Activated T-cell treated with anti-CD3 and anti-CD28 coated beads, Interleukin-2, amount 50 U/mL, for 72 hours (primary cell): ENCODE measurements around the gene ABTB1. TPM values are rescaled to one million over a fixed set of nuclear protein-coding genes. Genes with fewer than 3 reads are reported as not detected.

Source experiments
- ATAC-seq, 2 donors: fragments of 150-1000 bp; cut with Tn5 transposase; replicated peaks in 1 of 2; 2 replicates each; pipeline ENCODE4 v1.10.0; 2021; ENCODE audit warnings: moderate library complexity in 2 of 2, mild to moderate bottlenecking in 1 of 2
- DNase-seq, 2 donors: peaks; one replicate each; pipeline ENCODE4 v3.0.0; 2021 to 2022; ENCODE audit warnings: mixed read lengths in 1 of 2
- H3K27ac Mint-ChIP-seq: one replicate; pipeline ENCODE4 v1.8.0; 2022; ENCODE audit warnings: mild to moderate bottlenecking, moderate library complexity, mixed read lengths
- H3K27me3 Mint-ChIP-seq: one replicate; pipeline ENCODE4 v1.8.0; 2022; ENCODE audit warnings: low read depth, mixed read lengths
- H3K36me3 Mint-ChIP-seq, 2 donors: one replicate each; pipeline ENCODE4 v1.8.0; 2022; ENCODE audit warnings: mixed read lengths in 2 of 2, mild to moderate bottlenecking in 1 of 2; ENCODE audit not compliant: insufficient read depth in 2 of 2
- H3K4me1 Mint-ChIP-seq: one replicate; pipeline ENCODE4 v1.8.0; 2022; ENCODE audit warnings: low read depth, mixed read lengths
- H3K4me3 Mint-ChIP-seq, 2 donors: one replicate each; pipeline ENCODE4 v1.8.0; 2022; ENCODE audit warnings: mild to moderate bottlenecking in 2 of 2, mixed read lengths in 2 of 2, moderate library complexity in 2 of 2
- H3K9me3 Mint-ChIP-seq, 2 donors: one replicate each; pipeline ENCODE4 v1.8.0; 2022; ENCODE audit warnings: mixed read lengths in 2 of 2
- total RNA-seq, 2 donors: library from RNA; stranded (reverse); gene quantifications; one replicate each; pipeline ENCODE4 v1.2.3, GENCODE V29; 2022

ABTB1 gene
- total RNA-seq, 2 donors from 2014 or later: 24.1 to 27.0 TPM

- no peak overlapping the region for H3K4me3 Mint-ChIP-seq
- H3K9me3 Mint-ChIP-seq: no peaks in the 10 kb centered on the region
- H3K36me3 Mint-ChIP-seq: no peaks in the 10 kb centered on the region
- DNase-seq (no peak), ATAC-seq (no peak)
- H3K27me3 Mint-ChIP-seq: no peaks in the 10 kb centered on the region
- no peaks in the 10 kb centered on the region for H3K4me1 Mint-ChIP-seq
- H3K27ac Mint-ChIP-seq: no peak overlapping the region
These were observed 17.1 kb upstream of the ABTB1 start for GRCh38 chr3:127655641-127656040.

DNA sequence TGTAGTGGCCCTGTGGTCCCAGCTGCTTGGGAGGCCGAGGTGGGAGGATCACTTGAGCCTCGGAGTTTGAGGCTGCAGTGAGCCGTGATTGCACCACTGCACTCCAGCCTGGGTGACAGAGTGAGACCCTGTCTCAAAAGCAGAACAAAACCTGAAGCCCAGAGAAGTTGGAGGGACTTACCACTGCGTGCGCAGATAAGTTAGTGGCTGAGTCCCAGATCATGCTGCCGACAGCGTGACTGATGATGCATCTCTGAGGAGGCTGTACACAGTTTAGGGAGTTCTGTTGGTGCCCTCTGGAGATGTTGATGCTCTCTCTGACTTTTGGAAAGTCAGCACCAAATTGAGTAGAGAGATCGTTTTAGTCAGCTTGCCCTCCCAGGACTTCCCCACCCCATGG is 15.8 kb upstream of the ABTB1 start:
- Mint-ChIP-seq H3K4me3 (no peak overlapping the region), H3K36me3 (no peaks in the 10 kb centered on the region), H3K9me3 (no peaks in the 10 kb centered on the region), H3K4me1 (no peaks in the 10 kb centered on the region), H3K27ac (no peak overlapping the region), H3K27me3 (no peaks in the 10 kb centered on the region)
- DNase-seq: no peak
- no peak for ATAC-seq

- H3K4me1 Mint-ChIP-seq: no peaks in the 10 kb centered on the region
These were observed 14.5 kb upstream of the ABTB1 start for GRCh38 chr3:127658234-127658633.

DNA sequence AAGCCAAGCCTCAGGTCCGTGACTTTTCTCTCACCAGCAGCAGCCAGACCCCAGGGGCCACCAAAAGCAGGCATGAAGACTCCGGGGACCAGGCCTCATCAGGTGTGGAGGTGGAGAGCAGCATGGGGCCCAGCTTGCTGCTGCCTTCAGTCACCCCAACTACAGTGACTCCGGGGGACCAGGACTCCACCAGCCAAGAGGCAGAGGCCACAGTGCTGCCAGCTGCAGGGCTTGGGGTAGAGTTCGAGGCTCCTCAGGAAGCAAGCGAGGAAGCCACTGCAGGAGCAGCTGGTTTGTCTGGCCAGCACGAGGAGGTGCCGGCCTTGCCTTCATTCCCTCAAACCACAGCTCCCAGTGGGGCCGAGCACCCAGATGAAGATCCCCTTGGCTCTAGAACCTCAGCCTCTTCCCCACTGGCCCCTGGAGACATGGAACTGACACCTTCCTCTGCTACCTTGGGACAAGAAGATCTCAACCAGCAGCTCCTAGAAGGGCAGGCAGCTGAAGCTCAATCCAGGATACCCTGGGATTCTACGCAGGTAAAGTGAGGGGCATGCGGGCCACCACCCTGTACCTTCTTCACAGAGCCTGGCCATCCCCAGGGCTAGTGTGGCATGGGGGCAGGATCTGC is 12.0 kb upstream of the ABTB1 start:
- H3K9me3 Mint-ChIP-seq: no peaks in the 10 kb centered on the region
- H3K4me1 Mint-ChIP-seq: no peaks in the 10 kb centered on the region
- H3K36me3 Mint-ChIP-seq: no peaks in the 10 kb centered on the region
- DNase-seq: no peak
- ATAC-seq: no peak
- H3K27me3 Mint-ChIP-seq: no peaks in the 10 kb centered on the region
- no peak overlapping the region for H3K27ac Mint-ChIP-seq
- H3K4me3 Mint-ChIP-seq: no peak overlapping the region

More at GRCh38 chr3:127658234-127658633, 14.5 kb upstream of the ABTB1 start:
- no peaks in the 10 kb centered on the region for H3K36me3 Mint-ChIP-seq
- no peak overlapping the region for H3K27ac Mint-ChIP-seq
- no peak overlapping the region for H3K4me3 Mint-ChIP-seq
- no peaks in the 10 kb centered on the region for H3K27me3 Mint-ChIP-seq
- no peaks in the 10 kb centered on the region for H3K9me3 Mint-ChIP-seq
- DNase-seq (no peak), ATAC-seq (no peak)

GRCh38 chr3:127661600-127661999 is 11.2 kb upstream of the ABTB1 start:
- DNase-seq (no peak), ATAC-seq (no peak)
- H3K4me1 Mint-ChIP-seq: no peaks in the 10 kb centered on the region
- no peaks in the 10 kb centered on the region for H3K27me3 Mint-ChIP-seq
- no peak overlapping the region for H3K4me3 Mint-ChIP-seq
- no peaks in the 10 kb centered on the region for H3K9me3 Mint-ChIP-seq
- H3K36me3 Mint-ChIP-seq: no peaks in the 10 kb centered on the region
- no peak overlapping the region for H3K27ac Mint-ChIP-seq

GRCh38 chr3:127662001-127662469 is 10.7 kb upstream of the ABTB1 start:
- H3K4me3 Mint-ChIP-seq: no peak overlapping the region
- no peaks in the 10 kb centered on the region for H3K27me3 Mint-ChIP-seq
- DNase-seq (no peak), ATAC-seq (no peak)
- H3K36me3 Mint-ChIP-seq: no peaks in the 10 kb centered on the region
- no peaks in the 10 kb centered on the region for H3K9me3 Mint-ChIP-seq
- H3K27ac Mint-ChIP-seq: no peak overlapping the region
- no peaks in the 10 kb centered on the region for H3K4me1 Mint-ChIP-seq

GRCh38 chr3:127663151-127663550 is 9.6 kb upstream of the ABTB1 start:
- Mint-ChIP-seq H3K36me3 (no peaks in the 10 kb centered on the region), H3K9me3 (no peaks in the 10 kb centered on the region), H3K4me1 (no peaks in the 10 kb centered on the region), H3K27ac (no peak overlapping the region), H3K27me3 (no peaks in the 10 kb centered on the region), H3K4me3 (no peak overlapping the region)
- DNase-seq: no peak
- no peak for ATAC-seq

- DNase-seq (no peak), ATAC-seq (no peak)
- no peaks in the 10 kb centered on the region for H3K27me3 Mint-ChIP-seq
- H3K4me3 Mint-ChIP-seq: no peak overlapping the region
- H3K4me1 Mint-ChIP-seq: no peaks in the 10 kb centered on the region
- no peak overlapping the region for H3K27ac Mint-ChIP-seq
- H3K9me3 Mint-ChIP-seq: no peaks in the 10 kb centered on the region
- no peaks in the 10 kb centered on the region for H3K36me3 Mint-ChIP-seq
These were observed 7.6 kb upstream of the ABTB1 start for GRCh38 chr3:127665165-127665564.

DNA sequence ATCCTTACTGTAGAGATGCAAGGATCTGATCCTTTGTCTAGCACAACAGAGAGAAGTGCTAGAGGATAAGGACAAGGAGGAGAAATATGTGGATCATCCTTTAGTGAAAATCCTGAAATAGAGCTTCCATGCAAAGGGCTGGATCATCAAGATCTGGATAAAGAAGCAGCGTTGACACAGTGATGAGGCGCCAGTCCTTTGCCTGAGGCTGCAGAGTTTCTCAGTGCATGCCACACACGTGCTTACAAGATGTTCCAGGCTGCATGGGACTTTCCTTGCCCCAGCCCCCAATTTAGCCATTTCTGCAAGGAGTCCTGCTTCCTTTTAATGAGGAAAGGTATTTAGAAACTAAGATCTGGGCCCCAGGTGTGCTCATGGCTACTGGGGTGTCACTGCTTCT is 7.2 kb upstream of the ABTB1 start:
- no peaks in the 10 kb centered on the region for H3K36me3 Mint-ChIP-seq
- no peak overlapping the region for H3K27ac Mint-ChIP-seq
- H3K9me3 Mint-ChIP-seq: no peaks in the 10 kb centered on the region
- ATAC-seq: no peak
- DNase-seq: no peak
- no peaks in the 10 kb centered on the region for H3K27me3 Mint-ChIP-seq
- no peaks in the 10 kb centered on the region for H3K4me1 Mint-ChIP-seq
- H3K4me3 Mint-ChIP-seq: no peak overlapping the region

DNA sequence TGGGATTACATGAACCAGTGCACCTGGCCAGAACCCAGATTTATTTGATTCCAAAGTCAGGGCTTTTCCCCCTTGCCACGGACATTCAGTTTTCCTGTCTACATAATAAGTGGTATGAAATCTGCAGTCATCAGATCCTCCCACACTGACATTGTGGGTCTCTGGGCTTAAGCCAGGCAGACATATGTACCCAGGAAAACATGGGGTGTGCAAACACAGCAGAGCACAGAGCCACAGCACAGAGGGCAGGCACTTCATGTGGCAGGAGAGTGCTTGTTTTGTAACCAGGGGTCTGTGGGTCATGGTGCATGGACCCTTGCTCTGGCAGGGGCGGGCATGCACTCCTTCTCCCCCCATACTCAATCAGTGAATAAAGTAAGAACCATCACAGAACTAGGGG is 6.1 kb upstream of the ABTB1 start:
- ATAC-seq (no peak), DNase-seq (no peak)
- H3K36me3 Mint-ChIP-seq: no peaks in the 10 kb centered on the region
- H3K4me1 Mint-ChIP-seq: peaks cover 4% of the 10 kb centered on the region
- H3K27me3 Mint-ChIP-seq: no peaks in the 10 kb centered on the region
- no peak overlapping the region for H3K27ac Mint-ChIP-seq
- no peak overlapping the region for H3K4me3 Mint-ChIP-seq
- no peaks in the 10 kb centered on the region for H3K9me3 Mint-ChIP-seq

- H3K4me3 Mint-ChIP-seq: no peak overlapping the region
- H3K36me3 Mint-ChIP-seq: peaks cover 2% of the 10 kb centered on the region in 2 donors
- ATAC-seq (no peak), DNase-seq (no peak)
- no peak overlapping the region for H3K27ac Mint-ChIP-seq
- peaks cover 6% of the 10 kb centered on the region for H3K4me1 Mint-ChIP-seq
- no peaks in the 10 kb centered on the region for H3K9me3 Mint-ChIP-seq
- no peaks in the 10 kb centered on the region for H3K27me3 Mint-ChIP-seq
These were observed 5.6 kb upstream of the ABTB1 start for GRCh38 chr3:127667119-127667681.

GRCh38 chr3:127668906-127669305 is 3.8 kb upstream of the ABTB1 start:
- DNase-seq: no peak
- H3K27ac Mint-ChIP-seq: no peak overlapping the region
- peaks cover 12% of the 10 kb centered on the region for H3K4me1 Mint-ChIP-seq
- peaks cover 2% of the 10 kb centered on the region in 2 donors for H3K36me3 Mint-ChIP-seq
- no peaks in the 10 kb centered on the region for H3K27me3 Mint-ChIP-seq
- no peak for ATAC-seq
- no peaks in the 10 kb centered on the region for H3K9me3 Mint-ChIP-seq
- H3K4me3 Mint-ChIP-seq: no peak overlapping the region

GRCh38 chr3:127669541-127670228 is 3.1 kb upstream of the ABTB1 start:
- Mint-ChIP-seq H3K27me3 (no peaks in the 10 kb centered on the region), H3K27ac (no peak overlapping the region), H3K36me3 (peaks cover 2 to 5% of the 10 kb centered on the region in 2 donors), H3K4me1 (peaks cover 19% of the 10 kb centered on the region), H3K4me3 (no peak overlapping the region), H3K9me3 (no peaks in the 10 kb centered on the region)
- DNase-seq (no peak), ATAC-seq (no peak)

DNA sequence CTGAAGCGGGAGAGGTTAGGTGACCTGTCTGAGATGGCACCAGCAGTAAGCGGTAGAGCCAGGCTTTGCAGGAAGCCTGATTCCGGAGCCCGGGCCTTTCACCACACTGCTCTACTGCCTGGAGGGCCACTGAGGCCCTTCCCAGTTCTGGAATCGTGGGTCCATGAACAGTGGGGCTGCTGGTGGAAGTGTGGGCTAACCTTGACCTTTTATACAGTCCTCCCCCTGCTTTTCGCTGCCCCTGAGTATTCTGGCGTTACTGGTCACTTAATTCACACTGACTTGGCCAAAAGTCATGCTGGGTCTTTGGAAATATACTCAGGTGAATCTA is 2.6 kb upstream of the ABTB1 start:
- Mint-ChIP-seq H3K4me3 (peak overlapping the region in 1 of 2 donors; percentile 9), H3K36me3 (peaks cover 2 to 5% of the 10 kb centered on the region in 2 donors), H3K27me3 (no peaks in the 10 kb centered on the region), H3K27ac (no peak overlapping the region), H3K9me3 (no peaks in the 10 kb centered on the region), H3K4me1 (peaks cover 25% of the 10 kb centered on the region)
- DNase-seq: no peak
- ATAC-seq: no peak
